Spleen (tissue), 11 donors: ENCODE measurements around the gene ZNF23. TPM values are rescaled to one million over a fixed set of nuclear protein-coding genes. Genes with fewer than 3 reads are reported as not detected.
A peak's percentile ranks its signal among the peaks of the same experiment; 100 is the strongest.

Source experiments
- DNase-seq: peaks from one replicate; pipeline ENCODE4 v3.0.0-alpha.2; 2020
- H3K27ac ChIP-seq, 8 donors: fragments of 200-600 bp; sonication (generic) in 7 of 8; 1 replicate in 4 of 8; 2 replicates in 4 of 8; pipeline versions ENCODE4 v1.5.0 to v1.8.0; 2016 to 2021; ENCODE audit warnings: inconsistent platforms in 4 of 8, mild to moderate bottlenecking in 4 of 8, moderate library complexity in 1 of 8
- H3K27me3 ChIP-seq, 7 donors: fragments of 200-600 bp; sonication (generic) in 6 of 7; replicated peaks in 1 of 7; 1 replicate in 4 of 7; 2 replicates in 3 of 7; pipeline versions ENCODE4 v1.5.0 to v1.8.0; 2016 to 2021; ENCODE audit warnings: inconsistent platforms in 3 of 7, mild to moderate bottlenecking in 1 of 7
- H3K36me3 ChIP-seq, 6 donors: fragments of 200-600 bp; sonication (generic) in 5 of 6; 1 replicate in 4 of 6; 2 replicates in 2 of 6; pipeline versions ENCODE4 v1.5.0 to v1.8.0; 2016 to 2021; ENCODE audit warnings: inconsistent platforms in 2 of 6
- H3K4me1 ChIP-seq, 6 donors: fragments of 200-600 bp; sonication (generic) in 5 of 6; 1 replicate in 3 of 6; 2 replicates in 3 of 6; pipeline versions ENCODE4 v1.5.0 to v1.8.0; 2016 to 2021; ENCODE audit warnings: inconsistent platforms in 3 of 6
- H3K4me3 ChIP-seq, 8 donors: fragments of 200-600 bp; sonication (generic) in 7 of 8; 1 replicate in 4 of 8; 2 replicates in 4 of 8; pipeline versions ENCODE4 v1.5.0 to v1.8.0; 2016 to 2021; ENCODE audit warnings: inconsistent platforms in 4 of 8, mild to moderate bottlenecking in 4 of 8, moderate library complexity in 2 of 8
- H3K9me3 ChIP-seq, 8 donors: fragments of 200-600 bp; sonication (generic) in 7 of 8; 1 replicate in 4 of 8; 2 replicates in 4 of 8; pipeline versions ENCODE4 v1.5.0 to v1.8.0; 2016 to 2021; ENCODE audit warnings: inconsistent platforms in 4 of 8
- POLR2A ChIP-seq, 3 donors: fragments of 450-650 bp; IDR thresholded peaks; one replicate each; pipeline ENCODE4 v1.5.1; 2017; ENCODE audit warnings: antibody characterized with exemption in 3 of 3, mild to moderate bottlenecking in 1 of 3
- POLR2AphosphoS5 ChIP-seq, 3 donors: sonication (generic); formaldehyde crosslinking; IDR thresholded peaks; one replicate each; pipeline ENCODE4 v1.5.1; 2017; ENCODE audit warnings: antibody characterized with exemption in 3 of 3
- WGBS, 5 donors: extraction: QIAGEN DNeasy Blood & Tissue Kit in 3 of 5; methylation state at CpG; one replicate each; pipeline versions ENCODE4 v1.1.5 to v1.1.7; 2013 to 2018; 5-methylcytosine and 5-hydroxymethylcytosine counted together
- intact Hi-C: fragments of 100-400 bp; cut with DNase I; formaldehyde crosslinking; loops from one replicate; pipeline ENCODE4 v1.15.0; 2023; ENCODE audit warnings: low total_unique reads
- polyA plus RNA-seq, 3 donors: library from polyadenylated mRNA; stranded (reverse); fragments of 200-250 nt; gene quantifications; one replicate each; pipeline ENCODE4 v1.2.1, GENCODE V29; 2013
- total RNA-seq, 7 donors: library from RNA; depleted of rRNA in 3 of 7; stranded (reverse); fragments of >200 nt in 3 of 7; fragmentation: NEBNext Ultra II Directional in 4 of 7; extraction: Animal tissue kit (Norgen Biotek cat#: 25700) in 4 of 7; gene quantifications; one replicate each; pipeline versions ENCODE4 v1.1.0 to v1.2.1, GENCODE V29; 2016 to 2021
- TF ChIP-seq, protein P1 (sequence below), 11 experiments: fragments of 200-600 bp in 7 of 11; fragments of 450-650 bp in 4 of 11; sonication (generic) in 4 of 11; IDR thresholded peaks in 8 of 11; conservative IDR thresholded peaks in 3 of 11; 1 replicate in 7 of 11; 2 replicates in 4 of 11; pipeline versions ENCODE4 v1.4.0 to v1.8.0; 2016 to 2021; ENCODE audit warnings: antibody characterized with exemption in 11 of 11, inconsistent platforms in 4 of 11, mild to moderate bottlenecking in 1 of 11
- donor health status: healthy with polysubstance abuse.
- donor health status: DM: no; HTN: no; CAD: no; lungs with moderate emphysema.
- donor health status: DM: no; HTN: no; CAD: no.
- donor health status: Bipolar disorder and iron deficiency.
- donor health status: healthy.
- donor health status: DM: no; HTN: no; CAD: no.
- donor health status: DM: yes; HTN: yes; CAD: no.

The ZNF23 gene
- total and polyA plus RNA-seq, 10 donors, result 6.3 to 12.4 (median 10.6) TPM

DNA sequence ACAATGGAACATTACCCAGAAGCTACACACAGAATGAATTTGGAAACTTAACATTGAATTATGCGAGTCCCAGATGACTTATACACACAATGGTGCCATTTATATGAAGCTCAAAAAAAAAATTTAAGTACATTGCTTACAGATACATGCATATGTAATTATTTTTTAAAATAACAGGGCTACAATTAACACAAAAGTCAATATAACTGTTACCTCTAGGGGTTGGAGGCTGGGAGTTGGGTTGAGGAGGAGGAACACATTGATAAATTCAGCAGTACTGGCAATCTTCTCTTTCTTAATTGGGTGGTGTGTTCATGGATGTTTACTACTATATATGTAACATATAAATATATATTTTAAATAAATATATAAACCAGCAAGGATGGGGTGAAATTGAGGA, 1.1 kb downstream of the ZNF23 start:
- intact Hi-C loops, result no loop called here
- no peaks in the 10 kb centered on the region for H3K27me3 ChIP-seq
- H3K27ac ChIP-seq, result no peak overlapping the region
- DNase-seq, result no peak
- WGBS, 5 donors, result 89 to 98% (median 95%) methylated on average over 1 of the region's 1 CpG
- H3K4me1 ChIP-seq, result peaks cover 11 to 28% (median 21%) of the 10 kb centered on the region in 6 donors
- no peaks in the 10 kb centered on the region for H3K9me3 ChIP-seq
- TF ChIP-seq POLR2AphosphoS5 (IDR thresholded peaks at IDR 0.05), result no peak
- TF ChIP-seq, protein P1, sequence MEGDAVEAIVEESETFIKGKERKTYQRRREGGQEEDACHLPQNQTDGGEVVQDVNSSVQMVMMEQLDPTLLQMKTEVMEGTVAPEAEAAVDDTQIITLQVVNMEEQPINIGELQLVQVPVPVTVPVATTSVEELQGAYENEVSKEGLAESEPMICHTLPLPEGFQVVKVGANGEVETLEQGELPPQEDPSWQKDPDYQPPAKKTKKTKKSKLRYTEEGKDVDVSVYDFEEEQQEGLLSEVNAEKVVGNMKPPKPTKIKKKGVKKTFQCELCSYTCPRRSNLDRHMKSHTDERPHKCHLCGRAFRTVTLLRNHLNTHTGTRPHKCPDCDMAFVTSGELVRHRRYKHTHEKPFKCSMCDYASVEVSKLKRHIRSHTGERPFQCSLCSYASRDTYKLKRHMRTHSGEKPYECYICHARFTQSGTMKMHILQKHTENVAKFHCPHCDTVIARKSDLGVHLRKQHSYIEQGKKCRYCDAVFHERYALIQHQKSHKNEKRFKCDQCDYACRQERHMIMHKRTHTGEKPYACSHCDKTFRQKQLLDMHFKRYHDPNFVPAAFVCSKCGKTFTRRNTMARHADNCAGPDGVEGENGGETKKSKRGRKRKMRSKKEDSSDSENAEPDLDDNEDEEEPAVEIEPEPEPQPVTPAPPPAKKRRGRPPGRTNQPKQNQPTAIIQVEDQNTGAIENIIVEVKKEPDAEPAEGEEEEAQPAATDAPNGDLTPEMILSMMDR (IDR thresholded peaks at IDR 0.05 in 8 of 11, conservative IDR thresholded peaks at IDR 0.05 in 3 of 11), result no peak
- no peak for TF ChIP-seq POLR2A (IDR thresholded peaks at IDR 0.05)
- H3K4me3 ChIP-seq, result peak overlapping the region in 7 of 8 donors; percentile 63 to 88 (median 72)
- peaks cover under 1 to 15% (median 6%) of the 10 kb centered on the region in 6 donors for H3K36me3 ChIP-seq

DNA sequence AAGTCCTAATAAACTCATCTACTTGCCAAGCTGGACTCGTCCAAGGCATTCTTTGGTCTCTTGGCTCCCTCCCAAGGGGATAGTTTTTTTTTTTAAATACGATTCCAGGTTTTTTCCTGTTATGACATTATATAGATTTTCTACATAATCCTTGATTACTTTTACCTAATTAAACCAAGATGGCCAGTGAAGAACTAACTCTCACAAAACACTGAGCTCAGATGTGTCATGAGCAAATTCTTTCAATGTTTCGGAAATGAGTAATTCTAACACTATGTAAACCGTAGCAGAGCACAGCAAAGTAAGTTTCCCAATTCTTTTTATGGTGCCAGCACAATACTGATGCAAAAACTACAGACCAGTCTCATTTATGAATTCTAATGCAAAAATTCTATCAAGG, 1.8 kb downstream of the ZNF23 start:
- no peak for DNase-seq
- no peak overlapping the region for H3K27ac ChIP-seq
- no peaks in the 10 kb centered on the region for H3K27me3 ChIP-seq
- 86 to 94% (median 88%) methylated on average over 4 of the region's 4 CpGs for WGBS, 5 donors
- no peak overlapping the region for H3K4me3 ChIP-seq
- H3K36me3 ChIP-seq, result peaks cover 3 to 22% (median 13%) of the 10 kb centered on the region in 6 donors
- H3K4me1 ChIP-seq, result peaks cover 11 to 28% (median 21%) of the 10 kb centered on the region in 6 donors
- TF ChIP-seq, protein P1 (IDR thresholded peaks at IDR 0.05 in 8 of 11, conservative IDR thresholded peaks at IDR 0.05 in 3 of 11), result no peak
- no peak for TF ChIP-seq POLR2AphosphoS5 (IDR thresholded peaks at IDR 0.05)
- no peak for TF ChIP-seq POLR2A (IDR thresholded peaks at IDR 0.05)
- peaks cover 0 to under 1% (median 0%) of the 10 kb centered on the region in 8 donors for H3K9me3 ChIP-seq
- intact Hi-C loops, result no loop called here

DNA sequence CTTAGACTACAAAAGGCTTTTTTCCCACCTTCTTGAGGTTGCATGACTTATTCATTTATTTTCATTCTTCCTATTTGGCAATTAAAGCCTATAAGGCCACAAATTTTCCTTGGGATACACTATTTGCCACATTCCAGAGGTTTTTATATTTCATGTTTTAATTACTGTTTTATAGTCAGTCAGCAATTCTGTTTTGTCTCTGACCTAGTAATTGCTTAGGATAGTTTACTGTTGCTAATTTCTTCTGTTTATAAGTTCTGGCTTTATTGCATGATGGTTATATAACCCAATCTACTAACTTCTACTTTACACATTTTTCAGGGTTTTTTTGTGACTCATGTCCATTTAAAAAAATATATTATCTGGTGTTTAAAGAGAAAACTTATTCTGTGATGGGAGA, 2.5 kb downstream of the ZNF23 start:
- intact Hi-C loops, result no loop called here
- H3K27me3 ChIP-seq, result no peaks in the 10 kb centered on the region
- H3K36me3 ChIP-seq, result peaks cover 3 to 29% (median 21%) of the 10 kb centered on the region in 6 donors
- H3K4me3 ChIP-seq, result no peak overlapping the region
- TF ChIP-seq POLR2AphosphoS5 (IDR thresholded peaks at IDR 0.05) (no peak), POLR2A (IDR thresholded peaks at IDR 0.05) (no peak)
- TF ChIP-seq, protein P1 (IDR thresholded peaks at IDR 0.05 in 8 of 11, conservative IDR thresholded peaks at IDR 0.05 in 3 of 11), result no peak
- peaks cover 11 to 28% (median 21%) of the 10 kb centered on the region in 6 donors for H3K4me1 ChIP-seq
- H3K9me3 ChIP-seq, result peaks cover 0 to 8% (median 0%) of the 10 kb centered on the region in 8 donors
- no peak for DNase-seq
- no peak overlapping the region for H3K27ac ChIP-seq

DNA sequence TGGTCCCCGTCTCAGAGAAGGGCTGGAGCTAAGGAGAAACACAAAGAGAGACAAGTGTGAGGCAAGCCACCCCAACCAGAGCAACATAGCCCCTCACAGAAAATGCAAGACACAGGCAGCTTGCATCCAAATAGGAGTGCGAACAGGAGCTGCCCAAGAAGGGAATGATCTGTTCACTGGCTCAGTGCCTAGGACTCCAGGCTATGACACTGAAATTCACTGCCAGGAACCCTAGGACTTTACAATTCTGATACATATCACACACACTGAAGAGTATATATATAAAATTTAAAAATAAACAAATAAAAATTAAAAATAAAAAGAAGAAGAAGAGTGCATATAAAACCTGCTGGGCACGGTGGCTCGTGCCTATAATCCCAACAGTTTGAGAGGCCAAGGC, 5.2 kb downstream of the ZNF23 start:
- peaks cover 0 to 35% (median 18%) of the 10 kb centered on the region in 8 donors for H3K9me3 ChIP-seq
- intact Hi-C loops, result no loop called here
- DNase-seq, result no peak
- H3K4me3 ChIP-seq, result no peak overlapping the region
- TF ChIP-seq POLR2AphosphoS5 (IDR thresholded peaks at IDR 0.05) (no peak), POLR2A (IDR thresholded peaks at IDR 0.05) (no peak)
- TF ChIP-seq, protein P1 (IDR thresholded peaks at IDR 0.05 in 8 of 11, conservative IDR thresholded peaks at IDR 0.05 in 3 of 11), result no peak
- H3K4me1 ChIP-seq, result peaks cover 11 to 19% (median 15%) of the 10 kb centered on the region in 6 donors
- no peaks in the 10 kb centered on the region for H3K27me3 ChIP-seq
- H3K27ac ChIP-seq, result no peak overlapping the region
- H3K36me3 ChIP-seq, result peaks cover 10 to 57% (median 45%) of the 10 kb centered on the region in 6 donors
- WGBS, 5 donors, result 94 to 99% (median 97%) methylated on average over 4 of the region's 4 CpGs
